Upper lobe of left lung (tissue), 4 donors: ENCODE results near the gene CFAP221.

Source experiments
- POLR2AphosphoS5 ChIP-seq, 2 donors: sonication (generic); formaldehyde crosslinking; IDR thresholded peaks; one replicate each; pipeline ENCODE4 v1.5.1; 2017; ENCODE audit warnings: antibody characterized with exemption in 2 of 2
- TF ChIP-seq, protein P1 (sequence below), 6 experiments: fragments of 450-650 bp in 4 of 6; fragments of 200-600 bp in 2 of 6; sonication (generic) in 2 of 6; IDR thresholded peaks; one replicate each; pipeline ENCODE4 v1.5.1; 2016 to 2019; ENCODE audit warnings: antibody characterized with exemption in 6 of 6

DNA sequence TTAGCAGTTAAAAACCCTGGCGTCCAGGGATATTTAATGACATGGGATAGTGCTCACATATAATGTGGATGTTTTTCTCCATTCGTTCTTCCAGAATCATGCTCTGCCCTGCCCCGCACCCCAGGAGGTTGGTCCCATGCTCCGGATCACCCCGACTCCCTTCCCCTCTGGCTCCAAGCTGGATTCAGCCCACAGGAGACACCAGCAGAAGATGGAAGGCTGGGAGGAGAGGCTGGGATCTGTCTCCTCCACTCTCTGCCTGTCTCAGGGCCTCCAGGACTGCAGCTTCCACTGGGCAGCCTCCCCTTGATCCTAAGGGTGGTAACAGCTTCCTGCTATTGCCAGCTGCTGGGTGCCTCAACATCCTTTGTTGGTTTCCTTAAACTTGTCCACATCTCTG lies 159.3 kb downstream of the CFAP221 start:
- TF ChIP-seq POLR2AphosphoS5 (IDR thresholded peaks at IDR 0.05): no peak
- TF ChIP-seq, protein P1, sequence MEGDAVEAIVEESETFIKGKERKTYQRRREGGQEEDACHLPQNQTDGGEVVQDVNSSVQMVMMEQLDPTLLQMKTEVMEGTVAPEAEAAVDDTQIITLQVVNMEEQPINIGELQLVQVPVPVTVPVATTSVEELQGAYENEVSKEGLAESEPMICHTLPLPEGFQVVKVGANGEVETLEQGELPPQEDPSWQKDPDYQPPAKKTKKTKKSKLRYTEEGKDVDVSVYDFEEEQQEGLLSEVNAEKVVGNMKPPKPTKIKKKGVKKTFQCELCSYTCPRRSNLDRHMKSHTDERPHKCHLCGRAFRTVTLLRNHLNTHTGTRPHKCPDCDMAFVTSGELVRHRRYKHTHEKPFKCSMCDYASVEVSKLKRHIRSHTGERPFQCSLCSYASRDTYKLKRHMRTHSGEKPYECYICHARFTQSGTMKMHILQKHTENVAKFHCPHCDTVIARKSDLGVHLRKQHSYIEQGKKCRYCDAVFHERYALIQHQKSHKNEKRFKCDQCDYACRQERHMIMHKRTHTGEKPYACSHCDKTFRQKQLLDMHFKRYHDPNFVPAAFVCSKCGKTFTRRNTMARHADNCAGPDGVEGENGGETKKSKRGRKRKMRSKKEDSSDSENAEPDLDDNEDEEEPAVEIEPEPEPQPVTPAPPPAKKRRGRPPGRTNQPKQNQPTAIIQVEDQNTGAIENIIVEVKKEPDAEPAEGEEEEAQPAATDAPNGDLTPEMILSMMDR (IDR thresholded peaks at IDR 0.05): no peak
